ENCODE measurements around the gene UBL3. TPM values are rescaled to one million over a fixed set of nuclear protein-coding genes. Genes with fewer than 3 reads are reported as not detected.

The UBL3 gene
- polyA plus RNA-seq, 1 of the 3 experiments (the other 2 are of a cell fraction), result 5.8 TPM

GRCh38 chr13:29858231-29858630, 7.8 kb upstream of the UBL3 start:
- Histone ChIP-seq H3K4me2 (no peak overlapping the region), H3K27ac (ENCODE audit: low read depth in 2 of 2, low read length in 1 of 2) (no peak overlapping the region)
- POLR2A ChIA-PET, result no interaction called here

More at GRCh38 chr13:29858231-29858630, 7.8 kb upstream of the UBL3 start:
- Histone ChIP-seq H3K4me1 (ENCODE audit: control insufficient read depth in 1 of 2, insufficient read depth in 2 of 2, low read depth in 1 of 2, low read length in 1 of 2) (peaks cover 4 to 7% of the 10 kb centered on the region in 2 experiments; a peak in 3 of 4 replicates), H3K9me2 (no peaks in the 10 kb centered on the region), H3K9me3 (no peaks in the 10 kb centered on the region), H3K36me3 (replicated peaks in 1 of 2; ENCODE audit: control insufficient read depth in 1 of 2, insufficient read depth in 2 of 2, low read length in 1 of 2) (no peaks in the 10 kb centered on the region), H3K4me3 (ENCODE audit: low read depth in 2 of 2, low read length in 1 of 2) (no peak overlapping the region), H3F3A (replicated peaks; ENCODE audit: insufficient read depth) (no peaks in the 10 kb centered on the region), H2AFZ (ENCODE audit: low read depth) (no peak overlapping the region), H3K27me3 (ENCODE audit: insufficient read depth) (no peaks in the 10 kb centered on the region), H3K79me2 (ENCODE audit: insufficient read depth) (no peaks in the 10 kb centered on the region), H3K9ac (no peak overlapping the region), H4K20me1 (ENCODE audit: insufficient read depth) (no peaks in the 10 kb centered on the region)
- CTCF ChIA-PET, result no interaction called here
- no peak for TF ChIP-seq PBX3 (IDR thresholded peaks at IDR 0.05)
- no peak for TF ChIP-seq REST (IDR thresholded peaks at IDR 0.05; ENCODE audit: low read depth, low read length)
- TF ChIP-seq JUND (IDR thresholded peaks at IDR 0.05), result no peak
- TF ChIP-seq POLR2AphosphoS5 (IDR thresholded peaks at IDR 0.05; ENCODE audit: low read depth, low read length), result no peak
- TF ChIP-seq IRF3 (IDR thresholded peaks at IDR 0.05; ENCODE audit: low read depth, low read length), result no peak
- TF ChIP-seq FOXM1 (IDR thresholded peaks at IDR 0.05; ENCODE audit: low read depth), result no peak
- no peak for TF ChIP-seq SMC3 (IDR thresholded peaks at IDR 0.05; ENCODE audit: low read depth, low read length)
- TF ChIP-seq SIN3A (IDR thresholded peaks at IDR 0.05; ENCODE audit: borderline replicate concordance, low read depth, low read length), result no peak
- no peak for TF ChIP-seq GABPA (IDR thresholded peaks at IDR 0.05; ENCODE audit: low read depth)
- DNase-seq, result no peak
- 36% methylated on average over 1 of the region's 1 CpG for WGBS (ENCODE audit: low lambda C conversion rate)

Measured in SK-N-SH (cell line).